PC-3 (cell line): ENCODE results near the gene PPP2R1B.

ENCODE experiments used
- CTCF ChIP-seq: fragments of 300-600 bp; sonication (generic); conservative IDR thresholded peaks from 2 replicates; pipeline ENCODE4 v1.5.1; 2017; ENCODE audit warnings: antibody characterized with exemption, low read depth, mild to moderate bottlenecking, low read length
- EZH2 ChIP-seq: fragments of 300-600 bp; sonication (generic); IDR thresholded peaks from one replicate; pipeline ENCODE4 v1.6.1; 2017; ENCODE audit warnings: antibody characterized with exemption, mild to moderate bottlenecking, low read length; ENCODE audit not compliant: unreplicated experiment

- TF ChIP-seq CTCF (no peak), EZH2 (no peak)
Measured at GRCh38 chr11:111729071-111729830, 36.9 kb downstream of the PPP2R1B start.
